SH-SY5Y (cell line): ENCODE measurements around the gene TBKBP1.

Source experiments
- GATA2 ChIP-seq: IDR thresholded peaks from 2 replicates; pipeline ENCODE4 v1.6.1; 2011; ENCODE audit warnings: mild to moderate bottlenecking, low read depth, low read length
- GATA3 ChIP-seq: IDR thresholded peaks from 2 replicates; pipeline ENCODE4 v1.6.1; 2011; ENCODE audit warnings: low read depth, mild to moderate bottlenecking, low read length, moderate library complexity

- TF ChIP-seq GATA2 (no peak), GATA3 (no peak)
Measured at GRCh38 chr17:47707056-47707804, 13.3 kb downstream of the TBKBP1 start.
